GM10847 (cell line): ENCODE data around the gene CEP85.
A peak's percentile ranks its signal among the peaks of the same experiment; 100 is the strongest.

Experiments used
- POLR2A ChIP-seq: IDR thresholded peaks from 2 replicates; pipeline ENCODE4 v1.6.1; 2011; ENCODE audit not compliant: insufficient read length; ENCODE audit errors: extremely low read depth

Gene CEP85

DNA sequence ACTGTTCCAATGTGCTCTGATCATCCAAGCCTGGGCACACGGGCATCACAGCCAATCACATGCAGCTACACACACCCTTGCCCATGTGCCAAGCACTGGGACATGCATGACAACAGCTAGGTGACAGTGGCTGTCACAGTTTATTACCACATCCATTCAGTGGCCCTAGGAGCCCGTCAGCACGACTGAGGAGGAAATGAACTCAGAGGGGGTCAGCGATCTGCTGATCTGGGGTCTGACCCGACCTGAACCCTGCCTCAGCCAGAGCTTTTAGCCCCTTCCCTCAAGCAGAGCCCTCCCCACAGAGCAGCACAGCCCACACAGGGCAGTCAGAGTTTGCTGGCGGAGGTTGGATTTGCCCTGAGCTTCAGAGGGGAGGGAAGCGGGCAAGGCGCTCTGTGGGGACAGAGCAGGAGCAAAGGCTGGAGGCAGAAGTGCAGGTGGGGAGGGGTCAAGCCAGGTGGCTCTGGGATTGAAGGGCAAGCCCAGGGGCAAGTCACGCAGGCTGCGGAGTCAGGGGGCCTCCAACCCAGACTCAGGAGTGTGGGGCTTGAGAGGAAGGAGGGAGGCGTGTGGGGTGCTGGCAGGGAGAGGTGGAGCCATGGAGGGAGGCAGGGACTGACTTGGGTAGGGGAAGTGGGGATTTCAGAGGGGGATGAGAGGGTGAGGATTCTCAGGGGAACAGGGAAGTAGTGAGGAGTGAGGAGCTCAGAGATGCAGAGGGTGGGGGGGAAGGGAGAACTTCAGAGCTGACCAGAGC lies 56.3 kb downstream of the CEP85 start:
- TF ChIP-seq POLR2A = peak; percentile 1

DNA sequence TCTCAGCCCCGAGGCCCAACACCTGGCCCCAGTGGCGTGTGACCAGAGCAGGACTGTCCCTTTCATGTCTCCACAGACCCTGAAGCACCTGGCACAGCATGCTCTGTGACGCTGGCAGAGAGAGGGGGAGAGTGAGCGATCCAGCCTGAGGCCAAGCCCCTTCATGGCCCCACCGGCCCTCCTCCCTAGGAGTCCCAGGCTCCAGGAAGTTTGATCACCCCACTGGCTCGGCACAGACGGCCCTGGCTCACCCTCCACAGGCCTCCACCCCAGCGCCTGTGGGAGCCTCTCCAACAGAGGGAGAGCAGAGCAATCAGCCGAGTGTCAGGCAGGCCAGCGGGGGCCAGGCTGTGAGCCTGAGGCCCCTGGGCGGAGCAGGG lies 56.9 kb downstream of the CEP85 start:
- no peak for TF ChIP-seq POLR2A

DNA sequence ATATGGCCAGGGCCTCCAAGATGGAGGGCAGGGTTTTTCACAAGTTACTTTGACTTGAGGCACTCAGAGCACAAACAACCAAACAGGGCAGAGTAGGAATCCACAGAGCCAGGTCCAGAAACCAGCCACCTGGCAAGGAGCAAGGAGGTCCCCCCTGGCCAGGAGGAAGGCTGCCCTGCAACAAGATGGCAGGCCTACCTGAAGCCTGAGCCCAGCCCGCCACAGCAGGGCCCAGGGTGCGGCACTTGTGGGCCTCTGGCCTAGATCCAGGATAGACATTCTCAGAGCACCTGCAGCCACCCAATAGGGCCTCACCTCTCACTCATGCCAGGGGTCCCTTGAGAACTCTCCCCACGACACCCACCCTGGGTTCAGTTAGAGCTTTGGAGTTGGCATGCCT lies 57.4 kb downstream of the CEP85 start:
- TF ChIP-seq POLR2A = no peak

DNA sequence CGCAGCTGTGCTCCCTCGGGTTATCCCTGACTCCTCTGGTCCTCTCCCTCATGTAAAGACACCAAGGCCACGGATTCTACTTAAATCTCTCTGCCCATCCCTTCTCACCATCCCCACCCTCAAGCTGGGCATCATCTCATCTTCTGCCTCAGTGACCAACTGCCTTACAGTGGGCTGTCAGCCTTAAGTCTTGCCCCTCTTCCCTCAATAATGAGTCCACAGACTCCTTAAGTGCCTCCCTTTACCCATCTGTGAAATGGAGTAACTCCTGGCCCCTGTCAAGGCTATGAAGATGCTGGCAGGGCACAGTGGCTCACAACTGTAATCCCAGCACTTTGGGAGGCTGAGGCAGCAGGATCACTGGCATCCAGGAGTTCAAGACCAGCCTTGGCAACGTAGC lies 57.9 kb downstream of the CEP85 start:
- no peak for TF ChIP-seq POLR2A

DNA sequence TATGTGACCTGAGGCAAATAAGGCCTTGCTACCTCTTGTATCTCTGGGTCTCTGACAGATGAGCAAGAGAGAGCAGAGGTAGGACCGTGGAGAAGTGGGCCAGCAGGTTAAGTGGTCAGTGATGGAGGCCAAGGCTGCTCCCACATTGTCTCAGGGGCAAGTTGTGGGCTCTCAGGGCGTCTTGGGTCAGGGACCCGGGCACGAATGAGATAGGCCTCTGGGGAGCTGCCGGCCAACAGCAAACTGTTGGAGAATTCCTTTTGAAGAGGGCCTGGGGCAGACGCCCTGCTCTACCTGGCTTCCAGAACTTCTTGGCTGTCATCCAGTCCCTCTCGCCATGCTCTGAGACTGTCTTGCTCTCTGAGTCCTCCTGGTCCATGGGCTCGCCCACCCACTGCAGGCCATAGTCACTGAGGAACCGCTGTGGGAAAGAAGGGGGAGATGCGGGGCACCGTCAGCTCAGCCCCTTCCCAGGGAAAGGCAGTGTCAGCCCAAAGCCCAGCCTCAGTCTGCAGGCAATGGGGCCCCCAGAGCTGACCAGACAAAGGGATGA lies 60.0 kb downstream of the CEP85 start:
- TF ChIP-seq POLR2A = no peak

DNA sequence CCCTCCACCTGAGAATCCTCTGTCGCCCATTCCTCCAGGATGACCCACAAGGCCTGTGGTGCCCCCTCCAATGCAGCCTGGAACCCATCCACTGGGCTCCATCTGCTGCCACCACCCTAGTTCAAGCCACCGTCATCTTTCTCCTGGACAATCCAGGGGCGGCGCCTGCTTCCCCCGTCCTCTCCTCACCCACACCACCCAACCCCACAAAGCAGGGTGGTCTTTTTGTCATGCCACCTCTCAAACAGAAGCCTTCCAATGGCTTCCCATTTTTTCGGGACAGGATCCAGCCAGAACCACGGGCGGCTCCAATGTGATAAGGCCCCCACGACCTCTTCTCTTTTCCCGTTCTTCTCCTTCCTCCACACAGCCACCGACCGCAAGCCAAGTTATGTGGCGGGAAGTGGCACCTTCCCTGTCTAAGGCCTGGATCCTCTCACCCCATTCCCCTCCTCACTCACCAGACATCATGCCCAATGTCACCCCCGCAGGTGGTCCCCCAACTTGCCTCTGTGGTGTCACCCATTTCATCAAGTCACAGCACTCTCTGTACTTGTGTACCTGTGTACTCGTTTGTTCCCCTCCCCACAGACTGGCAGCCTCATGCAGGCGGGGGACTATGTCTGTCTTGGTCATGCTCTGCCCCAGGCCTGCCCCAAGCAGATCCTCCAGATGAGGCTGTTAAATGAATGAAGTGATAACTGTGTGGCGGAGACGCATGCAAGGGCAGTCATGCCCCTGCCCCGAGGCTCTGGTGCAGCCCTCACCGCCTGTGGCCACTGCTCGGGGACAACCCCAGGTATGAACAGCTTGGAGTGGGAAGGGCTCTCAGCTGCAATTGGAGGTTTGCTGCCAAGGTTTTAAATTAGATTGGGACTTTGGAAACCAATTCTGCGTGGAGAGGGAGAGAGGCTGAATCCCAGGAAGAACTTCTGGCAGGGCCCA lies 61.5 kb downstream of the CEP85 start:
- no peak for TF ChIP-seq POLR2A

DNA sequence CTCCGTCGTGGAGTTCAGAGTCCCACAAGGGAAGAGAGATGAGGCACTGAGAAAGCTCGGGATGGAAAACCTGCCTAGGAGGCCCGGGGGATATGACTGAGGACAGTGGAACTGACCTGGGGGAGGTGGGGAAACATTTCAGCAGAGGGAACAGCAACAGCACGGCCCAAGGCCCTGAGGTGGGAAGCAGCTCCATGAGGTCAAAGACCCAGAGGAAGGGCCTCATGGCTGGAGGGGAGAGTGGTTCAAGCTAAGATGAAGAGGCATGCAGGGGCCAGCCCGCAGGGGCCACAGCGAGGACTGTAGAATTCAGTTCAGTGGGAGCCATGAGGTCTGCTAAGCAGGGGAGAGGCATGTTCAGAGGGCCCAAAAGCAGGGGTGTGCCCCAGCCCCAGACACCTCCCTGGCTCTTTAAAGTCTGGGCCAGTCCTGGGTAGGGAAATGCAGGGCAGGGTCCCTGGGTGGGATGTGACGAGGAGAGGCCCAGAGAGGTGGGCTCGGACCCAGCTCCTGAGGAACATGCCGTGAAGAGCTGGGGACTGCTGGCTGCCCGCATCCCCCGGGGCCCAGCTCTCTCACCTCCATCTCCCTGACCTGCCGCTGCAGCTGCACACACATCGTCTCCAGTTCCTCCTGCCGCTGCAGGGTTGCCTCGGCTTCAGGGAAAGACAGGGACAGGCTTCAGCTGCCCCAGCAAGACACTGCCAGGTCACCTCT lies 62.5 kb downstream of the CEP85 start:
- TF ChIP-seq POLR2A = no peak

DNA sequence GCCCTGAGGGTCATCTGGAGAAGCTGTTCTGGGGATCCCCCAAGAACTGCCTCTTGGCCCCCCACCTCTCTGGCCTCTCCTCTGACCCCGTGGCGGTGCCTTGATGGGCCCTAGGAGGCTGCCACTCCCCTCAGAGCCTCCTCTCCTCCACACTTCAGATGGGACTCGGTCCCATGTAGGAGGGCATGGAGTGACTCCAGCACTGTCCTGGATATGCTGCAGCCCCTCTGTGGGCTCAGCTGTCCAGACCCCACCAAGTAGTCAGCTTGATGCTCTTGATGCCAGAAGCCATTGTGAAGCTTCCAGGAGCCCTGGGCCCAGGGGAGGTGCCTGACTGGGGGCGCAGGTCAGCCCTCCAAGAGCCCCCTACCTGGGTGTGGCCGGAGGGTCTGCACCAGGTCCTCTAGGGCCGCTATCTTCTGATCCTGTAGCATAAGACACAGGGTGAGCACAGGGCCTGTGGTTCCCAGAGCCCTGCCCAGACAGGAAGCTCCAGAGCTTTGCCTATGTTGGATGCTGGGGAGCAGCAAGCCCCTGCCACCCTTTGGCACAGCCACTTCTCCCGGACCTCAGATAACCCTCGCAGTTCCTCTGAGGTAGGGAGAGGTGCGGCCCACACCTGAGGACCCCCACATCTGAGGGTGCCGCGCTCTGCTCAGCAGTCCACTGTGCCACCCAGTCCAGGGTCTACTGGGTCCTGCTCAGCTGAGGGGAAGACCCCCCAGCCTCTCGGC lies 63.2 kb downstream of the CEP85 start:
- TF ChIP-seq POLR2A = no peak

DNA sequence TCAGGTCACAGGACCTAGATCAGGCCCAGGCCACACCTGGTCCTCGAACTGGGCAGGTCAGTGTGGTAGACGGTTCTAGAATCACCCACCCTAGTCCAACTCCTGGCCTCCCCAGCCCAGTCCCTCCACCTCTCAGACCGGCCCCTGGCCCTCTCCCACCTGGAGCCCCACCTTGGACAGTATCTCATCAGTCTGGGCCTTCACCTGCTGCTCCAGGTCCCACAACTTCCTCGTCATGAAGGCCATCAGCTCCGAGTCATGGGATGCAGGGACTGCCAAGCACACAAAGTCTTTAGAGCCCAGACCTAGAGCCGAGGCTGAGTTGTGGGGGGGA lies 63.8 kb downstream of the CEP85 start:
- no peak for TF ChIP-seq POLR2A

DNA sequence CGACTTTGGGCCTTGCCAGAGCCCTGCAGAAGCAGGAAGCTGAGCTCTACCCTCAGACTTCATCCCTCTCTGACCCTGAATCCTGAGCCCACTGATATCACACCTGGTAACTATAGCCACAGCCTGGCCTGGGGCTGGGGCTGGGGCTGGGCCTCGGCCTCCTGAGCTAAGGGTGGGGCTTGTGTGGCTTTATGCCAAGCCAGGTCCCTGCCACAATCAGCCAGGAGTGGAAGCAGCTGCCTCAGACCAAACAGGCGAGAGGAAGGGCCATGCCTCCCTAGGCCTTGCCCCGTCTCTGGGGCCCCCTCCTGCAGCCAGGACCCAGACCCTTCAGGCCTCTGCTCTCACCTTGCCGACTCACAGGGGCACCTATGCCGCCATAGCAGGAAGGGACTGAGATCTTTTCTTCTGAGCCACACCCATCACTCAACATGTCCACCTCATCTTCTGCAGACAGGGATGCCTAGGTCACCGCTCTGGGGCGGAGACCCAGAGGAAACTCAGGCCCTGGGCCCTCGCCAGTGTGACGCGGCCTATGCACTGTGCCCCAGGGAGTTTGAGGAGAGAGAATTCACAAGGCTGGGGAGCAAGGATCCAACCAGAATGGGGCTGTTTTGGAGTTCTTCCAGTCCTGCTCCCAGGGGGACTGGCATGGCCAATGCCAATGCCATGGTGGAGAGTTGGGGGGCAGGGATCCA lies 66.7 kb downstream of the CEP85 start:
- TF ChIP-seq POLR2A = no peak

DNA sequence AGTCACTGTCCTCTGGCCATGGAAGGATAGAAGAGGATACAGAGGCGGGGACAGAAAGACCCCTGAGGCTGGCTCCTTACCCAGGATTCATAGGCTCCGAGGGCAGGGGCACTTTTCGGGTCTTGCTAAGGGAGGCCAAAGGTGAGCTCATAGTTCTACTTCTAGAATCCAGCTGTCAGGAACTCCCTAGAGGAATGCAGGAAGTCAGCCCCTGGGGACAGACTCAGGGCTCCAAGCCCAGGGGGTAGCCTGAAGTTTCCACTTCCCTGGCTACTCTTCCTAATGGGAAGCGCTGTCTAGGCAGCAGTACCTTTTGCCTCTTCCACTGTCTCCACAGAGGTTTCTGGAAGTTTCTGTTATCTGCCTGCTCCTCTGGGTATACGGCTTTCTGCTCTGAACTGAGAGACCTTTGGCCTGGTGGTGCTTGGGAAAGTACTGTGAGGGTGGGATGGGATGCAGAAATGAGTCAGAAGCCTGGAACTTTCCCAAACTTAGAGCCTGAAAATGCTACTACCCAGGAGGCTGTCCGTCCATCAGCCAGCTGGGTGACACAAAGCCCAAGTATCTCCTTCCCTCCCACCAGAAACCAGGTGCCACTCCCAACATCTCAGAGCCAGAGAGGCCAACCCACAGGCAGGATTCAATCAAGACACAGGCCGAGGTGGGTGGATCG lies 68.9 kb downstream of the CEP85 start:
- TF ChIP-seq POLR2A = no peak

DNA sequence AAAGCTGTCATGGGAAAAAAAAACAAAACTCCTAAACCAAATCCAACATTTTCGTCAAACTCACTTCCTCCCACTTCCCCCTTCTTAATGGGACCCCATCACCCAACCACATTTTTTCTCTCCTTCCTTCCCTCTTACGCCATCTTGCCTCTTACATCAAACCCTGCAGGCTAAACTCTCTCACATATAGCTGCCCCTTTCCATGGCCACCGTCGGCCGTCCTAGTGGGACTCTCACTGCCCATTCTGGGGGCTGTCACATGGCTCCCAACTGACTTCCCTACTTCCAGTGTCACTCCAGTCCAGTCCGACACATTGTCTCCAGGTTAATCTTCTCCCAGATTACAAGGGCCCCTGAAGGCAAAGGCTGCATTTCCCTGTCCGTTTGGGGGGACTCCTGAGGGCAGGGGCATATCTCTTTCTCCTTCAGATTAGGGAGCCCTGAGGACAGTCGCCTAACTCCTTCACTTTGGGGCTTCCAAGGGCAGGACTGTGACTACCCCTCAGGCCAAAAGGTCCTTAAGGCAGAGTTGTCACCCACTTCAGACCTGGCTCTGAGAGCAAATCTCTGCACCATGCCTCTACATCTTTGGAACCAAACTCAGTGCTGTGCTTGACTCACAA lies 71.8 kb downstream of the CEP85 start:
- no peak for TF ChIP-seq POLR2A

DNA sequence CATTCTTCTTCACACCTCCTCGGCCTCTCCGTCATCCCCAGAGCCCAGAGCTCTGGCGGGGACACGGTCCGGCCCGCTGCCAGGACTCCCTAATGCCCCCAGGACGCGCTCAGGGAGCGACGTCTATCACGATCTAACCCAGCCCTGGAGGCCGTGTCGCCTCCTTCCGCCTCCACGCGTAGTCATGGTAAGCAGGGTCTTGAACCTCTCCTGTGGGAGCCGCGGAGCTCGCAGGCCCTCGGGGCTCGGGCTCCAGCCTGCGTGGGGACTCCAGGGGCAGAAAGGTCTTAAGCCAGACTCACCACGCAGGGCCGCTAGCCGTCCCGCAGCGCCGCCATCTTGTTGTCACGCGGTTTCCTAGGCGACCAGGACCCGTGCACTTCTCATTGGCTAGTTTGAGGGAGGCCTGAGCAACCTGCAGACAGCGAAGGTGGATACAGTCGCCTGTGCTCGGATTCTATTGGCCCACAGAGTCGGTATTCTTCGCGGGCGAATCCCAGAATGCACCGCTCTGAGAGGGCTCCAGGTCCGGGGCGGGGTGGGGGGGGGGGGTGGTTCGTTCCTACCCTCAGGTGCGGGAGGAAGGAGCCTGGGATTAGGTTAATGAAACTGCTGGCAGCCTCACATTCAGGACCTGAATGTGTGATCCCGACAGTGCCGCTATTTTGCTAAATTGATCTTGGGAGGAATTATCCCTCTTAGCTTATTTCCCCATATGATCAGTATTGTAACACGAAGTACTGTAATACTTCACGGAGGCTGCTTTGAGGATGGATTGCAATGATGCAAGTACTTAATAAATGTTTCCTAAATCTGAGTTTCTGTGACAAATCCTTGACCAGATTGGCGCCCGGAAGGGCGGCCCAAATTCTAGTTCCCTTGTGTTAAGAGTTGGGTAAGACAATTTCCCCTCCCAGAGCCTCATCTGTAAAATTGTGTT lies 72.6 kb downstream of the CEP85 start, which contains the start of gene UBXN11:
Gene UBXN11, minus strand, starts transcription at position 347 of the 940 bp plus-strand sequence. CDS start 3,753 bp downstream, outside the sequence.
- TF ChIP-seq POLR2A = peak; percentile 44
